NB4 (cell line): ENCODE results near the gene CENPK.

ENCODE experiments used
- DNase-seq: peaks from one replicate; pipeline ENCODE4 v3.0.0; 2010; ENCODE audit warnings: low read depth
- H3K4me3 ChIP-seq: one replicate; pipeline ENCODE4 v1.5.1; 2011; ENCODE audit warnings: mild to moderate bottlenecking, low read depth, low read length, moderate library complexity
- MYC ChIP-seq: IDR thresholded peaks from 2 replicates; pipeline ENCODE4 v1.6.1; 2011; ENCODE audit warnings: low read depth, low read length
- POLR2A ChIP-seq: IDR thresholded peaks from 2 replicates; pipeline ENCODE4 v1.6.1; 2011; ENCODE audit warnings: mild to moderate bottlenecking; ENCODE audit not compliant: insufficient read length; ENCODE audit errors: extremely low read depth
- TF ChIP-seq, protein P1 (sequence below): IDR thresholded peaks from one replicate; pipeline ENCODE4 v1.5.1; 2012; ENCODE audit warnings: low read depth, low read length
- TF ChIP-seq, protein P2 (sequence below): IDR thresholded peaks from 2 replicates; pipeline ENCODE4 v1.6.1; 2011; ENCODE audit warnings: low read depth, low read length

The CENPK gene

DNA sequence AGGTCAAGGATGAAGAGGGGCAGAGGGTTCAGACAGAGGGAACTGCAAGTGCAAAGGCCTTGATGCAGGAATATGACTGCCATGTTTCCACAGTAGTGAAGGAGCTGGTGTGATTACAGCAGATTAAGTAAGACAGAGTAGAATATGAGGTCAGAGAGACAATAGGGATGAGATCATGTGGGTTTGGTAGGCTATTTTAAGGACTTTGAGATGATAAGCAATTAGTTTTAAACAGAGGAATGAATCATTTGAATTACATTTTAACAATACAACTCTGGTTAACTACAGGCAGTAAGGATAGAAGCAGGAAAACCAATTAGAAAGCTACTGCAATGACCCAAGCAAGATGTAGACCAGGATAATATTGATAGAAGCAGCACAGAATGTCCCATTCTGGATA, 7.7 kb downstream of the CENPK start:
- DNase-seq = no peak
- H3K4me3 ChIP-seq = no peak overlapping the region
- TF ChIP-seq, protein P1, sequence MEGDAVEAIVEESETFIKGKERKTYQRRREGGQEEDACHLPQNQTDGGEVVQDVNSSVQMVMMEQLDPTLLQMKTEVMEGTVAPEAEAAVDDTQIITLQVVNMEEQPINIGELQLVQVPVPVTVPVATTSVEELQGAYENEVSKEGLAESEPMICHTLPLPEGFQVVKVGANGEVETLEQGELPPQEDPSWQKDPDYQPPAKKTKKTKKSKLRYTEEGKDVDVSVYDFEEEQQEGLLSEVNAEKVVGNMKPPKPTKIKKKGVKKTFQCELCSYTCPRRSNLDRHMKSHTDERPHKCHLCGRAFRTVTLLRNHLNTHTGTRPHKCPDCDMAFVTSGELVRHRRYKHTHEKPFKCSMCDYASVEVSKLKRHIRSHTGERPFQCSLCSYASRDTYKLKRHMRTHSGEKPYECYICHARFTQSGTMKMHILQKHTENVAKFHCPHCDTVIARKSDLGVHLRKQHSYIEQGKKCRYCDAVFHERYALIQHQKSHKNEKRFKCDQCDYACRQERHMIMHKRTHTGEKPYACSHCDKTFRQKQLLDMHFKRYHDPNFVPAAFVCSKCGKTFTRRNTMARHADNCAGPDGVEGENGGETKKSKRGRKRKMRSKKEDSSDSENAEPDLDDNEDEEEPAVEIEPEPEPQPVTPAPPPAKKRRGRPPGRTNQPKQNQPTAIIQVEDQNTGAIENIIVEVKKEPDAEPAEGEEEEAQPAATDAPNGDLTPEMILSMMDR = no peak
- TF ChIP-seq, protein P2, sequence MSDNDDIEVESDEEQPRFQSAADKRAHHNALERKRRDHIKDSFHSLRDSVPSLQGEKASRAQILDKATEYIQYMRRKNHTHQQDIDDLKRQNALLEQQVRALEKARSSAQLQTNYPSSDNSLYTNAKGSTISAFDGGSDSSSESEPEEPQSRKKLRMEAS = no peak
- TF ChIP-seq POLR2A (no peak), MYC (no peak)

DNA sequence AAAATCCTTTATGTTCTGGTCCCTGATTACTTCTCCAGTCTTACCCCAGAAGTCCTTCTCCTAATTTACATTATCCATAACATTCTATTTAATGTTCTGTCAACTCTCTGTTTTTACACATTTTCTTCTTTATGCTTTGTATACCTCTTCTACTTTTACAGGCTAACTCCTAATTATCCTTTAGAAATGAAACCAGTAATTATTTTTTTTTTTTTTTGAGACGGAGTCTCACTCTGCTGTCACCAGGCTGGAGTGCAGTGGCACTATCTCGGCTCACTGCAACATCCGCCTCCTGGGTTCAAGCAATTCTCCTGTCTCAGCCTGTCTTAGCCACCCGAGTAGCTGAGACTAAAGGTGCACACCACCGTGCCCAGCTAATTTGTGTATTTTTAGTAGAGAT, 9.0 kb downstream of the CENPK start:
- DNase-seq = no peak
- no peak overlapping the region for H3K4me3 ChIP-seq
- TF ChIP-seq, protein P2 = no peak
- TF ChIP-seq, protein P1 = no peak
- no peak for TF ChIP-seq POLR2A
- TF ChIP-seq MYC = no peak

DNA sequence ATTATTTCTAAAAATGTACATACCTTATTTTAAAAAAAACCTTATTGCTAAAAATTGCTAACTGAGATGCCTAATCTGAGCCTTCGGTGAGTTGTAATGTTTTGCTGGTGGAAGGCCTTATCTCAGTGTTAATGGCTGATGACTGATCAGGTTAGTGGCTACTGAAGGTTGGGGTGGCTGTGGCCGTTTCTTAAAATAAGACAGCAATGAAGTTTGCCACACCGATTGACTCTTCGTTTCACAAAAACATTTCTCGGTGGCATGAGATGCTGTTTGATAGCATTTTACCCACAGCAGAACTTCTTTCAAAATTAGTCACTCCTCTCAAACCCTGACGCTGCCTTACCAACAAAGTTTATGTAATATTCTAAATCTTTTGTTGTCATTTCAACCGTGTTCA, 14.7 kb downstream of the CENPK start:
- H3K4me3 ChIP-seq = no peak overlapping the region
- TF ChIP-seq POLR2A (no peak), MYC (no peak)
- TF ChIP-seq, protein P1 = no peak
- TF ChIP-seq, protein P2 = no peak
- DNase-seq = no peak

DNA sequence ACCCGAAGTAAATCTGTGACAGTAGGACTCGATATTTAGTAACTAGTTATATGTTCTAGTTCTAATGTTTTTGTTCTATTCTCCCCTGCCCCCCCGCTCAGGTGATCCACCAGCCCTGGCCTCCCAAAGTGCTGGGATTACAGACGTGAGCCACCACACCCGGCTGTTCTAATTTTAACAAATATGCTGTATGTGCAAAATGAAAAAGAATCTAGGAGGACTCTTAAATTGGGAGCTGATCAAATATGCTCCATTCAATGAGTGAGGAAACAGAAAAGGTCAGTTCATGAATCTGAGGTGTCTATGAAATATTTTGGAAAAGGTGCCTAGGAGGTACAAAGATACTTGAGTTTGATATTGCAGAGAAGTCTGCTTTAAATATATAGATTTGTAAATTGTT, 16.8 kb downstream of the CENPK start:
- H3K4me3 ChIP-seq = no peak overlapping the region
- TF ChIP-seq, protein P2 = no peak
- TF ChIP-seq, protein P1 = no peak
- TF ChIP-seq POLR2A (no peak), MYC (no peak)
- no peak for DNase-seq

DNA sequence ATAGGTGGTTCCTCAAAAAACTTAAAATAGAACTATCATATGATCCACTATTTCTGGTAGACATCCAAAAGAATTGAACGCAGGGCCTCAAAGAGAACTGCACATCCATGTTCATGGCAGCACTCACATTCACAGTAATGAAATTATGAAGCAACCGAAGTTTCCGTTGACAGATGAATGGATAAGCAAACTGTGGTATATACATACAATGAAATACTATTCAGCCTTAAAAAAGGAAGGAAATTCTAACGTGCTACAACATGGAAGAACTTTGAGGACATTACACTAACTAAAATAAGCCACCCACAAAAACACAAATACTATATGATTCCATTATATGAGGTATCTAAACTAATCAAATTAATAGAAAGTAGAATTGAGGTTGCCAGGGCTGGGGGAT, 18.5 kb downstream of the CENPK start:
- TF ChIP-seq POLR2A = no peak
- no peak for DNase-seq
- no peak overlapping the region for H3K4me3 ChIP-seq

DNA sequence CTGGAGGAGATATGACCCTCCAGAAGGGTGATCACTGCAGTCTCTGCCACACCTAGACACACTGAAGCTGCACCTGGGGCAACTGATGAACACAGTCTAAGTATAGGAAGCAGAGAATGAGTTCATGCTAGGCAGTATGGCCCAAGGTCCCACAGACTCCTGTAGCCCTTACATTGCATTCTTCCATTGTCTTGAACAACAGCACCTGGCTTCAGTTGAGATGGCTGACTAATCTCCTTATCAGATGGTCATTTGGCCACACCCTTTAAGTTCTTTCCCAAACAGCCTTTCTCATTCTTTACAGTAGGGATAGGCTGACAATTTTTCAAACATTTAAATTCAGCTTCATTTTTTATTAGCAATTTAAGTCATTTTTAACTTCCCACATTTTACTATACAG, 23.1 kb downstream of the CENPK start:
- TF ChIP-seq MYC (no peak), POLR2A (no peak)
- TF ChIP-seq, protein P2 = no peak
- TF ChIP-seq, protein P1 = no peak
- no peak overlapping the region for H3K4me3 ChIP-seq
- DNase-seq = no peak
